HepG2 (cell line): ENCODE measurements around the gene FAIM2. TPM values are rescaled to one million over a fixed set of nuclear protein-coding genes. Genes with fewer than 3 reads are reported as not detected.

Source experiments
- ATAC-seq: fragments of 200-7000 bp; cut with Tn5 transposase; 3 replicates; pipeline ENCODE4 v1.9.1; 2020; ENCODE audit warnings: mild to moderate bottlenecking, moderate library complexity
- BruUV-seq: library from RNA; stranded (reverse); fragments of 400-500 nt; replicated peaks from 2 replicates; lab custom pipeline; 2021; lab: Mats Ljungman, UMichigan
- CTCF ChIA-PET: fragments of 300-600 bp; formaldehyde crosslinking; extraction: SDS; loops from one replicate; lab custom pipeline; 2021; ENCODE audit warnings: low total read pairs, inconsistent platforms, low intra/inter-chr PET ratio; lab: Yijun Ruan, JAX
- POLR2A ChIA-PET: fragments of 350-600 bp; sonication (Branson Sonifier 250); formaldehyde crosslinking; loops from one replicate; lab custom pipeline; 2020; ENCODE audit warnings: antibody characterized with exemption, inconsistent platforms; lab: Yijun Ruan, JAX
- DNase-seq: peaks from one replicate; pipeline ENCODE4 v3.0.0-alpha.2; 2015; ENCODE audit warnings: low spot score
- FAIRE-seq: peaks from 3 replicates; lab custom pipeline; 2011; peaks lifted over from hg19 to GRCh38; lab: Jason Lieb, UNC
- H2AFZ ChIP-seq: one replicate; pipeline ENCODE4 v1.6.1; 2011; ENCODE audit warnings: low read length, inconsistent platforms
- H3K27ac ChIP-seq: fragments of 300-600 bp; 3 replicates; pipeline ENCODE4 v1.8.0; 2011; ENCODE audit warnings: mixed run types, mild to moderate bottlenecking, mixed read lengths, low read length, inconsistent platforms; ENCODE audit not compliant: insufficient read depth; ENCODE audit errors: extremely low read length
- H3K27me3 ChIP-seq, 2 experiments: fragments of 200-600 bp in 1 of 2; 2 replicates in 1 of 2; 3 replicates in 1 of 2; pipeline versions ENCODE4 v1.6.0 to v1.8.0; 2011; ENCODE audit warnings: low read length in 2 of 2, mild to moderate bottlenecking in 2 of 2, moderate library complexity in 2 of 2, inconsistent platforms in 1 of 2; ENCODE audit not compliant: insufficient read depth in 2 of 2, control insufficient read depth in 1 of 2
- H3K36me3 ChIP-seq, 2 experiments: fragments of 200-600 bp in 1 of 2; replicated peaks in 1 of 2; 2 replicates in 1 of 2; 3 replicates in 1 of 2; pipeline versions ENCODE4 v1.5.1 to v1.8.0; 2011; ENCODE audit warnings: low read length in 2 of 2, inconsistent platforms in 1 of 2; ENCODE audit not compliant: insufficient read depth in 2 of 2, control insufficient read depth in 1 of 2
- H3K4me1 ChIP-seq: 2 replicates; pipeline ENCODE4 v1.5.1; 2012; ENCODE audit warnings: low read length, inconsistent platforms; ENCODE audit not compliant: insufficient read depth
- H3K4me2 ChIP-seq: 2 replicates; pipeline ENCODE4 v1.6.0; 2011; ENCODE audit warnings: low read depth, low read length, inconsistent platforms
- H3K4me3 ChIP-seq, 3 experiments: fragments of 200-600 bp in 1 of 3; sonication (generic), shearing (Covaris generic) in 1 of 3; replicated peaks in 1 of 3; 2 replicates each; pipeline ENCODE4 v1.5.1; 2011 to 2016; ENCODE audit warnings: low read length in 3 of 3, inconsistent platforms in 2 of 3, low read depth in 2 of 3, mild to moderate bottlenecking in 2 of 3, control low read depth in 1 of 3, mixed read lengths in 1 of 3; ENCODE audit not compliant: insufficient read depth in 1 of 3
- H3K79me2 ChIP-seq: one replicate; pipeline ENCODE4 v1.6.1; 2011; ENCODE audit warnings: low read length, inconsistent platforms; ENCODE audit not compliant: insufficient read depth
- H3K9ac ChIP-seq: 2 replicates; pipeline ENCODE4 v1.6.0; 2011; ENCODE audit warnings: mild to moderate bottlenecking, low read depth, low read length, inconsistent platforms; ENCODE audit not compliant: insufficient read depth
- H3K9me3 ChIP-seq: 2 replicates; pipeline ENCODE4 v1.5.1; 2012; ENCODE audit warnings: mild to moderate bottlenecking, low read length
- H4K20me1 ChIP-seq: 2 replicates; pipeline ENCODE4 v1.6.0; 2011; ENCODE audit warnings: inconsistent platforms, mild to moderate bottlenecking, low read length, moderate library complexity; ENCODE audit not compliant: insufficient read depth
- KDM1A ChIP-seq: IDR thresholded peaks from 2 replicates; pipeline ENCODE4 v1.6.1; 2016; ENCODE audit warnings: missing compliant biosample characterization
- MYC ChIP-seq: sonication (generic); formaldehyde crosslinking; IDR thresholded peaks from 2 replicates; pipeline ENCODE4 v1.9.0; 2021; ENCODE audit warnings: missing genetic modification reagents, borderline replicate concordance
- NR0B2 ChIP-seq: sonication (generic); formaldehyde crosslinking; IDR thresholded peaks from 2 replicates; pipeline ENCODE4 v1.4.0; 2020; ENCODE audit warnings: mild to moderate bottlenecking, missing genetic modification reagents
- U2AF1 ChIP-seq: fragments of 200-400 bp; formaldehyde crosslinking; optimal IDR thresholded peaks from 2 replicates; pipeline ENCODE3; 2017; ENCODE audit warnings: mild to moderate bottlenecking, low read depth, low read length
- ZNF484 ChIP-seq: sonication (generic); formaldehyde crosslinking; IDR thresholded peaks from 2 replicates; pipeline ENCODE4 v1.5.1; 2020; ENCODE audit warnings: mild to moderate bottlenecking, low read depth, missing genetic modification reagents, borderline replicate concordance
- ZSCAN12 ChIP-seq: sonication (generic); formaldehyde crosslinking; IDR thresholded peaks from 2 replicates; pipeline ENCODE4 v1.9.0; 2021; ENCODE audit warnings: mild to moderate bottlenecking, missing genetic modification reagents
- WGBS: methylation state at CpG from one replicate; pipeline ENCODE4 v1.1.6; 2017; ENCODE audit warnings: low lambda C conversion rate; 5-methylcytosine and 5-hydroxymethylcytosine counted together
- in situ Hi-C: cut with HindIII; loops from 2 replicates; pipeline ENCODE4 v1.10.0; 2017; ENCODE audit warnings: low pct_unique_long_range_greater_than_20kb; ENCODE audit not compliant: extremely low pct_ligation_motif_present
- intact Hi-C: fragments of 100-400 bp; cut with micrococcal nuclease; formaldehyde crosslinking; loops from one replicate; pipeline ENCODE4 v1.10.0; 2022; ENCODE audit not compliant: unreplicated experiment
- polyA plus RNA-seq, 8 experiments: library from polyadenylated mRNA; depleted of rRNA in 3 of 8; stranded (reverse) in 7 of 8; unstranded in 1 of 8; fragments of >200 nt; fragmentation: Illumina TruSeq in 4 of 8; extraction: Trizol in 4 of 8; gene quantifications; 2 replicates each; pipeline versions ENCODE4 v1.2.1 to v1.2.3, GENCODE V29; 2011 to 2016; ENCODE audit warnings: low read depth in 4 of 8, missing spikeins in 1 of 8, mixed read lengths in 1 of 8; ENCODE audit not compliant: insufficient read depth in 1 of 8
- total RNA-seq, 5 experiments: library from RNA; depleted of rRNA; stranded (reverse); fragments of >200 nt; fragmentation: Illumina TruSeq; extraction: Trizol; gene quantifications; 2 replicates each; pipeline ENCODE4 v1.2.3, GENCODE V29; 2016; ENCODE audit warnings: low read depth in 1 of 5
- TF ChIP-seq, protein P1 (sequence below): sonication (generic); formaldehyde crosslinking; IDR thresholded peaks from 2 replicates; pipeline ENCODE4 v1.4.0; 2020; ENCODE audit warnings: mild to moderate bottlenecking, missing genetic modification reagents
- TF ChIP-seq, protein P2 (sequence below): sonication (generic); formaldehyde crosslinking; IDR thresholded peaks from 2 replicates; pipeline ENCODE4 v1.5.0; 2020; ENCODE audit warnings: missing genetic modification reagents, mild to moderate bottlenecking, borderline replicate concordance
- TF ChIP-seq, protein P3 (sequence below): sonication (generic); formaldehyde crosslinking; IDR thresholded peaks from 2 replicates; pipeline ENCODE4 v1.4.0; 2020; ENCODE audit warnings: missing genetic modification reagents, mild to moderate bottlenecking, borderline replicate concordance

FAIM2 gene
- total and polyA plus RNA-seq, 2 of the 13 experiments (the other 11 are each of a cell fraction or from before 2014, with no cell fraction given), result not detected

DNA sequence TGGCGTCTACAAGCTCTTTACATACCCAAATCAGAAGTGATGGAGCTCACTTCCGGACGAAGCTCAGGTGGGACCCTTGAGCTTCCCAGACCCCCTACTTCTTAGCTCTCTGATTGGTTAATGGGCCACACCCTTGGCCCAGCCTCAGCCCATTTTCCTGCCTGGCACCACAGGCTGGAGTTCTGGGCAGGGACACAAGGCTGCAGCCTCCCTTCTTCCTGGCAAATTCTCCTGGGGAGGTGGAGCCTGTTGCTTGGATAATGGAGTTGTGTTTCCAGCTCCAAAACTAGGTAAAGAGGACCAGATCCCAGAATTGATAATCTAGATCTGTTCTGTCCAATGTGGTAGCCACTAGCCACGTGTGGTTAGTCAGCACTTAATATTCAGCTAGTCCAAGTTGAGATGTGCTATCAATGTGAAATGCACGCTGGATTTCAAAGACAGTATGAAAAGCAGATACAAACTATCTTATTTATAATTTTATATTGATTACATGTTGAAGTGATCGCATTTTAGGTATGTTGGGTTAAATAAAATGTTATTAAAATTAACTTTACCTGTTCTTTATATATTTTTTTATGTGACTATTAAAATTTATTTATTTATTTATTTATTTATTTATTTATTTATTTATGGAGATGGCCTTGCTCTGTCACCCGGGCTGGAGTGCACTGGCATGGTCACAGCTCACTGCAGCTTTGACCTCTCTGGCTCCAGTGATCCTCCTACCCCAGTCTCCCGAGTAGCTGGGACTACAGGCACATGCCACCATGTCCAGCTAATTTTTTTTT is 12.6 kb upstream of the FAIM2 start:
- H4K20me1 ChIP-seq, result no peaks in the 10 kb centered on the region
- H3K9ac ChIP-seq, result no peak overlapping the region
- H3K27me3 ChIP-seq, result peaks cover 5 to 9% of the 10 kb centered on the region in 2 experiments; a peak in 3 of 5 replicates
- no peak overlapping the region for H3K4me2 ChIP-seq
- H3K4me1 ChIP-seq, result no peaks in the 10 kb centered on the region
- no peaks in the 10 kb centered on the region for H3K9me3 ChIP-seq
- DNase-seq, result no peak
- H3K79me2 ChIP-seq, result no peaks in the 10 kb centered on the region
- H3K36me3 ChIP-seq, result no peaks in the 10 kb centered on the region
- TF ChIP-seq, protein P1, sequence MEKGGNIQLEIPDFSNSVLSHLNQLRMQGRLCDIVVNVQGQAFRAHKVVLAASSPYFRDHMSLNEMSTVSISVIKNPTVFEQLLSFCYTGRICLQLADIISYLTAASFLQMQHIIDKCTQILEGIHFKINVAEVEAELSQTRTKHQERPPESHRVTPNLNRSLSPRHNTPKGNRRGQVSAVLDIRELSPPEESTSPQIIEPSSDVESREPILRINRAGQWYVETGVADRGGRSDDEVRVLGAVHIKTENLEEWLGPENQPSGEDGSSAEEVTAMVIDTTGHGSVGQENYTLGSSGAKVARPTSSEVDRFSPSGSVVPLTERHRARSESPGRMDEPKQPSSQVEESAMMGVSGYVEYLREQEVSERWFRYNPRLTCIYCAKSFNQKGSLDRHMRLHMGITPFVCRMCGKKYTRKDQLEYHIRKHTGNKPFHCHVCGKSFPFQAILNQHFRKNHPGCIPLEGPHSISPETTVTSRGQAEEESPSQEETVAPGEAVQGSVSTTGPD (CRISPR knock-in tag), result no peak
- TF ChIP-seq ZNF484 (CRISPR knock-in tag) (no peak), MYC (no peak), KDM1A (CRISPR knock-in tag) (no peak), ZSCAN12 (CRISPR knock-in tag) (no peak), NR0B2 (no peak), U2AF1 (no peak)
- TF ChIP-seq, protein P2, sequence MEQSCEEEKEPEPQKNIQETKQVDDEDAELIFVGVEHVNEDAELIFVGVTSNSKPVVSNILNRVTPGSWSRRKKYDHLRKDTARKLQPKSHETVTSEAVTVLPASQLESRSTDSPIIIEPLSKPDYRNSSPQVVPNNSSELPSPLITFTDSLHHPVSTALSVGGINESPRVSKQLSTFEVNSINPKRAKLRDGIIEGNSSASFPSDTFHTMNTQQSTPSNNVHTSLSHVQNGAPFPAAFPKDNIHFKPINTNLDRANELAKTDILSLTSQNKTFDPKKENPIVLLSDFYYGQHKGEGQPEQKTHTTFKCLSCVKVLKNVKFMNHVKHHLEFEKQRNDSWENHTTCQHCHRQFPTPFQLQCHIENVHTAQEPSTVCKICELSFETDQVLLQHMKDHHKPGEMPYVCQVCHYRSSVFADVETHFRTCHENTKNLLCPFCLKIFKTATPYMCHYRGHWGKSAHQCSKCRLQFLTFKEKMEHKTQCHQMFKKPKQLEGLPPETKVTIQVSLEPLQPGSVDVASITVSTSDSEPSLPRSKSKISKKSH, result no peak
- TF ChIP-seq, protein P3, sequence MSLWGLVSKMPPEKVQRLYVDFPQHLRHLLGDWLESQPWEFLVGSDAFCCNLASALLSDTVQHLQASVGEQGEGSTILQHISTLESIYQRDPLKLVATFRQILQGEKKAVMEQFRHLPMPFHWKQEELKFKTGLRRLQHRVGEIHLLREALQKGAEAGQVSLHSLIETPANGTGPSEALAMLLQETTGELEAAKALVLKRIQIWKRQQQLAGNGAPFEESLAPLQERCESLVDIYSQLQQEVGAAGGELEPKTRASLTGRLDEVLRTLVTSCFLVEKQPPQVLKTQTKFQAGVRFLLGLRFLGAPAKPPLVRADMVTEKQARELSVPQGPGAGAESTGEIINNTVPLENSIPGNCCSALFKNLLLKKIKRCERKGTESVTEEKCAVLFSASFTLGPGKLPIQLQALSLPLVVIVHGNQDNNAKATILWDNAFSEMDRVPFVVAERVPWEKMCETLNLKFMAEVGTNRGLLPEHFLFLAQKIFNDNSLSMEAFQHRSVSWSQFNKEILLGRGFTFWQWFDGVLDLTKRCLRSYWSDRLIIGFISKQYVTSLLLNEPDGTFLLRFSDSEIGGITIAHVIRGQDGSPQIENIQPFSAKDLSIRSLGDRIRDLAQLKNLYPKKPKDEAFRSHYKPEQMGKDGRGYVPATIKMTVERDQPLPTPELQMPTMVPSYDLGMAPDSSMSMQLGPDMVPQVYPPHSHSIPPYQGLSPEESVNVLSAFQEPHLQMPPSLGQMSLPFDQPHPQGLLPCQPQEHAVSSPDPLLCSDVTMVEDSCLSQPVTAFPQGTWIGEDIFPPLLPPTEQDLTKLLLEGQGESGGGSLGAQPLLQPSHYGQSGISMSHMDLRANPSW (CRISPR knock-in tag), result no peak
- POLR2A ChIA-PET, result no interaction called here
- WGBS, result 36% methylated on average over 8 of the region's 8 CpGs
- FAIRE-seq, result no peak
- no peak overlapping the region for H3K4me3 ChIP-seq
- CTCF ChIA-PET, result no interaction called here
- in situ Hi-C loops, result no loop called here
- no peak for ATAC-seq
- BruUV-seq, result no TSS peak
- H2AFZ ChIP-seq, result no peak overlapping the region
- intact Hi-C loops, result no loop called here
- no peak overlapping the region for H3K27ac ChIP-seq
